ENCODE data around the gene CCDC201. TPM values are rescaled to one million over a fixed set of nuclear protein-coding genes. Genes with fewer than 3 reads are reported as not detected.
A peak's percentile ranks its signal among the peaks of the same experiment; 100 is the strongest.
"Not testable (repeated sequence)": the region's sequence is repeated elsewhere in the genome, so short reads cannot be mapped to it uniquely, and the experiment has no call there.

The CCDC201 gene
- total RNA-seq, 1 experiment from 2014 or later = not detected

DNA sequence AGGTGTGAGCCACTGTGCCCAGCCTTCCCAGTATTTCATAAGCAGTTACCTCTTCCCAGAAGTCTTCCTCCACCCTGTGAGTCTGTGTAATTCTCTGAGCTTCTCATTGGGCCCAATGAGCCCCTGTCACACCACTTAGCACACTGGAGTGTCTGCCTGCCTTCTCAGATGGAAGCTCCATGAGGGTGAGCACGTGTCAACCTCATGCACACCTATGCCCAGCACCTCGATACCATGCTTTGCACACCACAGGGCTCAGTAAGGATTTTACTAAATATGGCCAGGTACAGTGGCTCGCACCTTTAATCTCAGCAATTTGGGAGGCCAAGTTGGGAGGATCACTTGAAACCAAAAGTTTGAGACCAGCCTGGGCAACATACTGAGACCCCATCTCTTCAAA is 46.3 kb downstream of the CCDC201 start:
- H3K4me1 ChIP-seq (ENCODE audit: control insufficient read depth, insufficient read depth, low read length); BruUV-seq (replicated peaks); POLR2A ChIA-PET: not testable (repeated sequence)

DNA sequence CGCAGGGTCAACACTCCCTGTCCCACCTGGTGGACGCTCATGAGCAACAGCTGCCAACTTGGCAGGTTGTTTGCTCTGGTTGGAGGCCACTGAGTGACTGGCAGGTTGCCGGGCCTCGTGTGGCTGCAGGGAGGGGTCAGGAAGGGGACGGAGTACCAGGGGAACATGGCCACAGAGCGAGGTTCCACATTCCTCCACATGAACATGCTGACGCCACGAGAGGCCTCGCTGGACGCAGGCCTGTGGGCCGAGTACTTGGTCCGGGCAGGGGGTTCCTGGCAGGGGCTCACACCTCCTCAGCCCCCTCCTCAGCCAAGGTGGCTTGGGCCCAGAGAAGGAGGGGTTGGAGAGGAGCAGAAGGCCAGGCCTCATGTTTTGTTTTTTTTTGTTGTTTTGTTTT is 54.1 kb downstream of the CCDC201 start:
- H3K9me3 ChIP-seq (ENCODE audit: control insufficient read depth, insufficient read depth, low read depth, low read length); DNase-seq (ENCODE audit: low read depth, low spot score); CTCF ChIA-PET; H3K27ac ChIP-seq (ENCODE audit: low read length); ATAC-seq; H3K4me1 ChIP-seq (ENCODE audit: control insufficient read depth, insufficient read depth, low read length); intact Hi-C loops (cut with micrococcal nuclease; ENCODE audit: unreplicated experiment); H3K4me3 ChIP-seq (ENCODE audit: low read depth in 2 of 2, low read length in 2 of 2); POLR2A ChIA-PET; BruUV-seq (replicated peaks); in situ Hi-C loops (cut with HindIII; ENCODE audit: low pct_unique_long_range_greater_than_20kb, low sequenced_read_pairs); H3K36me3 ChIP-seq (ENCODE audit: control insufficient read depth, insufficient read depth, low read length); H3K27me3 ChIP-seq (ENCODE audit: control insufficient read depth, insufficient read depth, low read length): not testable (repeated sequence)

More for the DNA sequence above, 46.3 kb downstream of the CCDC201 start:
- H3K4me3 ChIP-seq (ENCODE audit: low read depth in 2 of 2, low read length in 2 of 2); H3K9me3 ChIP-seq (ENCODE audit: control insufficient read depth, insufficient read depth, low read depth, low read length); intact Hi-C loops (cut with micrococcal nuclease; ENCODE audit: unreplicated experiment); H3K27ac ChIP-seq (ENCODE audit: low read length); H3K27me3 ChIP-seq (ENCODE audit: control insufficient read depth, insufficient read depth, low read length); in situ Hi-C loops (cut with HindIII; ENCODE audit: low pct_unique_long_range_greater_than_20kb, low sequenced_read_pairs); H3K36me3 ChIP-seq (ENCODE audit: control insufficient read depth, insufficient read depth, low read length); DNase-seq (ENCODE audit: low read depth, low spot score); CTCF ChIA-PET: not testable (repeated sequence)
- ATAC-seq = 0 out of 2 replicates have a peak, but pooled peaks have one; percentile 23

DNA sequence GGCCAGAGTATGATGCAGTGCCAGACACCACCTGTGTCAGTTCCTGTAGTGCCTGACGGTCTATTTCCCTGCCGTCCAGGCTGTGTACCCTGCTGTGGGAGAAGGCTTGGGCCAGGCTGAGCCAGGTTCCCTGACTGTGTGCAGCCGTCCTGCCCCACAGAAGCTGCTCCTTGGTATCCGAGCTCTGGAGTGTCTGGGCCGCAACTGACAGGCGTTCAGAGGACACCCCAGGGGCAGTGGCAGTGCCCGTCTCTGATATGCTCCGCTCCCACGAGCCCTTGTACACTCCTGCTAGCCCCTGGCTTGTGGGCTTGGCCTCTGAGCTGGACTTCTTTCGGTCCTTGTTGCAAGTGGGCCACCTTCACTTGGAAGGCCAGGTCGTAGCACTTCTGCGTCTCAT is 55.0 kb downstream of the CCDC201 start:
- in situ Hi-C loops (cut with HindIII; ENCODE audit: low pct_unique_long_range_greater_than_20kb, low sequenced_read_pairs); DNase-seq (ENCODE audit: low read depth, low spot score): not testable (repeated sequence)

DNA sequence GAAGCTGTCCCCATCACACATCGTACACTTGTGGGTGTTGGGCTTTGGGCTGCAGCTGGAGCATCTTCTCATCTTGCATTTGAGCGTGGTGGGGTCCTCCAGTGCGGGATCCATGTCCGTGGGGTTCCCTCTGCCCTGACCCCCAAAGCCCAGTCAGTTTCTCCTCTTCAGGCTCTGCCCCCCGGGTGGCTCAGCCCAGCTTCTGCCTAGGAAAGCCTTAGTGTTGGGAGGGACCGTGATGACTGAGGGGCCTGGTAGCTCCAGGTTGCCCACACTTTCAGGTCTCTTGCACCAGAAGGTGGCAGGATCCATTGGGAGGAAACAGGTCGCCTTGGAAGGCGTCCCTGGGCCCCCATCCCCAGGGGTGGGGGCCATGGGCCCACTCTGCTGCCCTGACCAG is 55.9 kb downstream of the CCDC201 start:
- ATAC-seq; BruUV-seq (replicated peaks); H3K27me3 ChIP-seq (ENCODE audit: control insufficient read depth, insufficient read depth, low read length); POLR2A ChIA-PET; H3K27ac ChIP-seq (ENCODE audit: low read length); CTCF ChIA-PET; H3K4me3 ChIP-seq (ENCODE audit: low read depth in 2 of 2, low read length in 2 of 2); intact Hi-C loops (cut with micrococcal nuclease; ENCODE audit: unreplicated experiment); H3K36me3 ChIP-seq (ENCODE audit: control insufficient read depth, insufficient read depth, low read length); H3K9me3 ChIP-seq (ENCODE audit: control insufficient read depth, insufficient read depth, low read depth, low read length); DNase-seq (ENCODE audit: low read depth, low spot score); in situ Hi-C loops (cut with HindIII; ENCODE audit: low pct_unique_long_range_greater_than_20kb, low sequenced_read_pairs); H3K4me1 ChIP-seq (ENCODE audit: control insufficient read depth, insufficient read depth, low read length): not testable (repeated sequence)

More for the DNA sequence above, 55.0 kb downstream of the CCDC201 start:
- H3K36me3 ChIP-seq (ENCODE audit: control insufficient read depth, insufficient read depth, low read length); intact Hi-C loops (cut with micrococcal nuclease; ENCODE audit: unreplicated experiment); H3K4me3 ChIP-seq (ENCODE audit: low read depth in 2 of 2, low read length in 2 of 2); POLR2A ChIA-PET; H3K9me3 ChIP-seq (ENCODE audit: control insufficient read depth, insufficient read depth, low read depth, low read length); BruUV-seq (replicated peaks); CTCF ChIA-PET; ATAC-seq; H3K4me1 ChIP-seq (ENCODE audit: control insufficient read depth, insufficient read depth, low read length); H3K27ac ChIP-seq (ENCODE audit: low read length); H3K27me3 ChIP-seq (ENCODE audit: control insufficient read depth, insufficient read depth, low read length): not testable (repeated sequence)

DNA sequence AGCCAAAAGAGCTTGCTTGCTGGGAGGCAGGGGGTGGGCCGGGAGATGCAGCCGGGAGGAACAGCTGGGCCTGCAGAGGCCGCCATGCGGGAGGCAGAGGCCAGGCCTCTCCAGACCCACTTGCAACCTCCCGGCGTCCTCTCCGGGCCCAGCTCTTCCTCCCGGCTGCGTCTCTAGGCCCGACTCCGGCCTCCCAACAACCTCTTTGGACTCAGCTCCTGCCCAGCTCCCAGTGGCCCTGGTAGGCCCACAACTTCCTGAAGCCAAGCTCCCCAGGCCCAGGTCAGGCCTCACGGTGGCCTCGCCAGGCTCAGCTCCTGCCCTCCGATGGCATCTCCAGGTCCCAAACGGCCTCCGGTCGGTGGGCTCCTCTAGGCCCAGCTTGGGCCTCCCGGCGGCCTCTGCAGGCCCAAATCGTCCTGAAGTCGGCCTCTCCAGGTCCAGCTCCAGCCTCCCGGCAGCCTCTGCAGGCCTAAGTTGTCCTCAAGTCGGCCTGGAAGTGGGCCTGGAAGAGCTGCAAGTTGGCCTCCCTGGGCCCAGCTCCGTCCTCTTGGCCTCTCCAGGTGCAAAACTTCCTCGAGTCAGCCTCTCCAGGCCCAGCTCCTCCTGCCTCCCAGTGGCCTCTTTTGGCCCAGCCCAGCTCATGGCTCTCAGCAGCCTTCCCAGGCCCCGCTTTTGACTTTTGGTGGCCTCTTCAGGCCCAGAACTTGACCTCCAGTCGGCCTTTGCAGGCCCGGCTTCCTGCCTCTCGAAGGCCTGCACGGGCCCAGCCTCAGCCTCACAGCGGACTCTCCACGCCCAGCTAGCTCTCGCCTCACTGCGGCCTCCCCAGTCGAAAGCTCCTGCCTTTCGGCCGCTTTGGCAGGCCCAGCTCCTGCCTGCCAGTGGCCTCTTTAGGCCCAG is 58.4 kb downstream of the CCDC201 start:
- in situ Hi-C loops (cut with HindIII; ENCODE audit: low pct_unique_long_range_greater_than_20kb, low sequenced_read_pairs); ATAC-seq; H3K4me3 ChIP-seq (ENCODE audit: low read depth in 2 of 2, low read length in 2 of 2); H3K27ac ChIP-seq (ENCODE audit: low read length); DNase-seq (ENCODE audit: low read depth, low spot score); H3K4me1 ChIP-seq (ENCODE audit: control insufficient read depth, insufficient read depth, low read length); intact Hi-C loops (cut with micrococcal nuclease; ENCODE audit: unreplicated experiment); POLR2A ChIA-PET; H3K27me3 ChIP-seq (ENCODE audit: control insufficient read depth, insufficient read depth, low read length); H3K9me3 ChIP-seq (ENCODE audit: control insufficient read depth, insufficient read depth, low read depth, low read length); H3K36me3 ChIP-seq (ENCODE audit: control insufficient read depth, insufficient read depth, low read length); BruUV-seq (replicated peaks): not testable (repeated sequence)
- CTCF ChIA-PET = interaction anchor here (1.0 kb wide), 1 partner anchor 149 kb away, joined by 3 read pairs; no protein-coding TSS in a partner anchor

DNA sequence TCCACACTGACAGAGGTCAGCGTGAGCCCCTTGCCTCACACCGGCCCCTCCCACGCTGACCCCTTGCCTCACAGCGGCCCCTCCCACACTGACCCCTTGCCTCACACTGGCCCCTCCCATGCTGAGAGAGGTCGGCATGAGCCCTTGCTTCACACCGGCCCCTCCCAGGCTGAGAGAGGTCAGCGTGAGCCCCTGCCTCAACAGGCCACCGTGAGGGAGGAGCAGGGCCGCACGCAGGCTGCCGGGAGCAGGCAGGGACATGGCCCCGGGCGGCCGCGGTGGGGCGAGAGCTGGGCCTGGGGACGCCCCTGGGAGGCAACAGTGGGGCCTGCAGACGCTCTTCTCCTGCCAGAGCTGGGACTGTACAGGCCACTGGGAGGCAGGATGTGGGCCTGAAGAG is 59.1 kb downstream of the CCDC201 start:
- intact Hi-C loops (cut with micrococcal nuclease; ENCODE audit: unreplicated experiment); H3K4me1 ChIP-seq (ENCODE audit: control insufficient read depth, insufficient read depth, low read length); POLR2A ChIA-PET; H3K9me3 ChIP-seq (ENCODE audit: control insufficient read depth, insufficient read depth, low read depth, low read length); H3K4me3 ChIP-seq (ENCODE audit: low read depth in 2 of 2, low read length in 2 of 2); BruUV-seq (replicated peaks); DNase-seq (ENCODE audit: low read depth, low spot score); H3K27me3 ChIP-seq (ENCODE audit: control insufficient read depth, insufficient read depth, low read length); H3K27ac ChIP-seq (ENCODE audit: low read length); in situ Hi-C loops (cut with HindIII; ENCODE audit: low pct_unique_long_range_greater_than_20kb, low sequenced_read_pairs); H3K36me3 ChIP-seq (ENCODE audit: control insufficient read depth, insufficient read depth, low read length); ATAC-seq: not testable (repeated sequence)
- CTCF ChIA-PET = interaction anchor here (1.0 kb wide), 1 partner anchor 149 kb away, joined by 3 read pairs; no protein-coding TSS in a partner anchor

All from Panc1 (cell line).